HG03280 (cell line): ENCODE data around the gene PLS3.
A peak's percentile ranks its signal among the peaks of the same experiment; 100 is the strongest.
"Not testable (repeated sequence)": the region's sequence is repeated elsewhere in the genome, so short reads cannot be mapped to it uniquely, and the experiment has no call there.

Experiments
- ATAC-seq: cut with Tn5 transposase; IDR thresholded peaks from one replicate; pipeline ENCODE4 v1.9.1; 2021; ENCODE audit warnings: mild to moderate bottlenecking, moderate library complexity; ENCODE audit not compliant: unreplicated experiment

Gene PLS3

DNA sequence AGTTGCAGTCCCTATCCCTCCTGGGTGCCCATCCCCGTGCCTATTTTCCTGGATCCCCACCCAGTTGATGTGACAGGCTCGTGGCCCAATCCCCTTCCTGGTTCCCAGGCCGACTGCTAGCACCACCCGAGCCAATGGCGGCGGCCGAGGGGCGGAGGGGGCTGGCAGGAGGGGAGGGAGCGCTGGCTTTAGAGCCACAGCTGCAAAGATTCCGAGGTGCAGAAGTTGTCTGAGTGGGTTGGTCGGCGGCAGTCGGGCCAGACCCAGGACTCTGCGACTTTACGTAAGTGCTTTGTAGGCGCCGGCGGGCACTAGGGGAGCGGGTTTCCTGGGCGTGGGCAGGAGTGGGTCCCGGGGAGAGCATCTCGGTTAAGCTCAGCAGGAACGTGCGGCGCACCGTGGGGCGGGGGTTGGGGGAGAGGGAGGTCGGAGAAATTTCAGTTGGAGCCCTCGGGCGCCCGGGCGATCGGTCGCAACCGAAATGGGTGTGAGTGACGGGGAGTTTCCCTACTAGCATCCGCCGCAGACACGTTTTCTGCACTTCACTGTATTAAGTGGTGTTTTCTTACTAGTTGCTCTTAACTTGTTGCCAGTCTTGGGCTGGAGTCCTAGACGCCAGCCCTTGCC lies at the start of gene PLS3:
TSS of gene PLS3 (plus strand) at position 197 of the 627 bp plus-strand sequence. CDS start 49,077 bp downstream, outside the sequence.
- ATAC-seq, result peak; percentile 63

- ATAC-seq, result no peak
Measured at GRCh38 chrX:115518113-115518512, 42.9 kb upstream of the PLS3 start.

GRCh38 chrX:115521741-115522140 lies 39.2 kb upstream of the PLS3 start:
- ATAC-seq, result no peak

GRCh38 chrX:115522952-115523351 lies 38.0 kb upstream of the PLS3 start:
- no peak for ATAC-seq

- no peak for ATAC-seq
Measured at GRCh38 chrX:115525486-115525885, 35.5 kb upstream of the PLS3 start.

DNA sequence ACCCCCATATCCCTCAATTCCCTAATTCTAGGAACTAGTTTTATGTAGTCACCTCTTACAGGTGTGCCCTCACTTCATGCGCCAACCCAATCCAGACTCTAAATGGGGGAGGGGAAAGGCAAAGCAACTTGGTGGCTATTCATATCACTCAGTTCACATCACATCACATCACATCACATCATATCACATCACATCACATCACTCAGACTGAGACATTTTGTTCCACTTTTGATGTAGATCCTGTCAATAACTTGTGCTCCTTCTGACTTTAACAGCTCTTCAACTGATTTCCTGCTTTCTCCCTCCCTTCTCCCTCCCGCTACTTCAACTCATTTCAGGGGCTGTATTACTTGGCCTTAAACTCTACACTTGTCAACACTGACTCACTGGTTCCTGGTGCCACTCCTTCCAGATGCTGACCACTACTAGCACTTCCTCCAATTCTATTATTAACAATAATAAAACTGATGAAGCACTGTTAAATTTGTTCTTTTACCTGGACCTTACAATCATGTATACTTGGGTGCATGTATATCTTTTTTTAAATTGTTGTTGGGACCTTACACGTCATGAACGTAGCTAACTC lies 29.1 kb upstream of the PLS3 start:
- ATAC-seq, result no peak

GRCh38 chrX:115533485-115533884 lies 27.5 kb upstream of the PLS3 start:
- no peak for ATAC-seq

- no peak for ATAC-seq
Measured at GRCh38 chrX:115534383-115534782, 26.6 kb upstream of the PLS3 start.

DNA sequence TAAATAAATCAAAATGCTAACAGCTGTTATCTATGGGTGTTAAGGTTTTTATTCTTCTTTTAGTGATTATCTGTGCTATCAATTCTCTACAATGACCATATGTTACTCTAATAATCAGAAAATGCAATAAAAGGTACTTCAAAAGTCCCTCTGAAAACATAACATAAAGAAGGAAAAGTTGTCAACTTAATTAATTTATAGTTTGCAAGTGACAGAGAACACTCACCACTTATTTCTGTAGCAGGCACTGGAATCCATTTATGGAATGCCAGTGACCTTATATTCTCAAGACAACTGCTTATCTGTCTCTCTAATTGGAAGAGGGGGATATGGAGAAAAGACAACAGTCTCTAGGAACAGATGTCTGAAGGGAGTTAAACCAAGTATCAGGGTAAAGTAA lies 25.6 kb upstream of the PLS3 start:
- no peak for ATAC-seq

GRCh38 chrX:115535844-115536243 lies 25.1 kb upstream of the PLS3 start:
- ATAC-seq, result no peak

GRCh38 chrX:115539841-115540240 lies 21.1 kb upstream of the PLS3 start:
- no peak for ATAC-seq

DNA sequence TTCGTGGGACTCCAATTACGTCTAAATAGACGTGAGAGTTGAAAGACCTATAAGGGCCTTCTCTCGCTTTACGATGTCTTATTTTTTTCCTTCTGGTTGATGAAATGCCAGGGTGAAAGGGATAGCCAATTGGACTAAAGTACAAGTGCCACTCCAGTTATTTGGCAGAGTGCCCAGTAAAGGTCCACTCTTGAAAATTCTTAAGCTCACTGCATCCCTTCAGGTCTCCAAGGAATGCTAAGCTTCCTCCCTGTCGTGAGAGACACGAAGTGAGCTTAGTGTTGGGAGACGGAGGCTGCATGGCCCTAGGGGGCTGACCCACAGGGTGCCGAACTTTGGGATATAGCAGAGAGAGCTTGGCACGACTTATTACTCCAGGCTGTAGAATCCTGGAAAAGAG lies 19.9 kb upstream of the PLS3 start:
- not testable (repeated sequence) for ATAC-seq

DNA sequence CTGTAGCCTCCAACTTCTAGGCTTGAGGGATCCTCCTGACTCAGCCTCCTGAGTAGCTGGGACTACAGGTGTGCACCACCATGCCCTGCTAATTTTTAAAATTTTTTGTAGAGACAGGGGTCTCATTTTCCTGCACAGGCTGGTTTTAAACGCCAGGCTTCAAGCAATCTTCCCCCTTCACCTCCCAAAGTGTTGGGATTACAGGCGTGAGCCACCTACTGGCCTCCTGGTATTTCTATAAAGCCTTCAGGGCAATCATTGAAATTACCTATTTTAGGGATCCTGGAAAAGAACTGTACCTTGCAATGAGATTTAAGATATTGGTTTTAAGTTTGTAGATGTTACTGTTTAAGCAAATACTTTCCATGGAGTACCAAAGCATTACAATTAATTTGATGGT lies 13.5 kb upstream of the PLS3 start:
- ATAC-seq, result no peak

GRCh38 chrX:115549008-115549407 lies 12.0 kb upstream of the PLS3 start:
- ATAC-seq, result no peak

- ATAC-seq, result no peak
Measured at GRCh38 chrX:115553171-115553570, 7.8 kb upstream of the PLS3 start.

- no peak for ATAC-seq
Measured at GRCh38 chrX:115559672-115560071, 1.3 kb upstream of the PLS3 start.

GRCh38 chrX:115560211-115560977 lies 580 bp upstream of the PLS3 start:
- no peak for ATAC-seq

DNA sequence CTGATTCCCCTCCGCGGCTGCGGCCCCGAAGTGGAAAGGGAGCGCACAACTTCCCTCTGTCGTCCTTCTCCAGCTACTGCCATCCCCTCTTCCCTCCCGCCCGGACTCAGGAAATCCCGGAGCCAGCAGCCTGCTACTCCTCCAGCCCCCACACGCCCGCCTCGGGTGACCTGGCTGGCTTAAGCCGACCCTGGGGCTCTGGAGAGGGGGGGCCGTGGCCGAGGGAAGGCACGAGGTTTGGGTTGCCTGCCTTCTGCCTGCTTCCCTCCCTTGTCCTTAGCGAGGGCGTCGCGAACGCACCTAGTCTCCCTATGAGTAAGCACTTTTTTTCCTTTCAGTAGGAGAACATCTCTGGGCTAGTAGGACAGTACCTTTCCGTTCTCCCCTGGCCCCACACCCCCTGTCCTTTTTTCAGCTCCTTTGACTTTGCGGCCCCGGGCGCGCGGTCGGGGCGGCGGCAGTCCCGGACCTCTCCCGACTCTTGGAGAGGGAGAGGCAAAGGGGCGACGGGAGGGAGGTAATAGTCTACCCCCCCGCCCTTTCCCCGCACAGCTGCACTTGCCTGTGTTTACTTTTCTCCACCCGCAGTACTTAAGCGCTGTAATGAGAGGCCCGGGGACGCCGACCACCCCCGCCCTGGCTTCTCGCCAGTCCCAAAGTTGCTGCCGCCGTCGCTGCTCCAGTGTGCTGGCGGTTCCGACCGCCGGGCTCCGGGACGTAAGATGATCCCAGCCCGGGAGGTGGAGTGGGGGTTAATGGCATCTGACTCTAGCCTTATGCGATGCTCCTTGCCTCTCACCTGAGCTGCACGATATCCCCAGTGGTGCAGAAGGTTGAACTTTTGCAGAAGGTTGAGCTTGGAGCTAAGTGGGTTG lies 868 bp downstream of the PLS3 start:
- peak; percentile 23 for ATAC-seq

GRCh38 chrX:115562480-115562847 lies 1.5 kb downstream of the PLS3 start:
- ATAC-seq, result no peak

DNA sequence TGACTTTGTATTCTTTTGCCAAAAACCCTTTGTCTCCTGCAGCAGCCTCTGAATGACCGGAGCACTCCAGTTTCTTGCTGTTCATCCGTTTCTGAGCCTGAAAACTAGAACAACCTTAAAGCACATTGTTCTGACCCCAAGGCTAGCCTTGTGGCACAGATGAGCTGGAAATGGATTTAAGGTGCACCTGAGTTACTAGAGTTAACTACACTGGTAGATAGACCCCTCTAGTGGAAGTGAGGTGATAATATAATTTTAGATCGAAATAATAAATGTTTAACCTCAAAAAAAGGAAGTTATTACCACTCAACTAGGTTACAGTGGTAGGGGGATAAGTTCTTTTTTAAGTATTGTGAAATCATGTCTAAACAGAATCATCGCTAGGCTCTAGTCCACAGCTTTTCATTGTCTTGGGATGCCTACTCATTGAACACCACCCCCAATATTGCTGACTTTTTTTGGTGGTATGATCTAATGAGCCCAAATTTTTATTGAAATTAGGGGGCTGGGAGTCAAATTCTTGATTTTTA lies 2.7 kb downstream of the PLS3 start:
- no peak for ATAC-seq

DNA sequence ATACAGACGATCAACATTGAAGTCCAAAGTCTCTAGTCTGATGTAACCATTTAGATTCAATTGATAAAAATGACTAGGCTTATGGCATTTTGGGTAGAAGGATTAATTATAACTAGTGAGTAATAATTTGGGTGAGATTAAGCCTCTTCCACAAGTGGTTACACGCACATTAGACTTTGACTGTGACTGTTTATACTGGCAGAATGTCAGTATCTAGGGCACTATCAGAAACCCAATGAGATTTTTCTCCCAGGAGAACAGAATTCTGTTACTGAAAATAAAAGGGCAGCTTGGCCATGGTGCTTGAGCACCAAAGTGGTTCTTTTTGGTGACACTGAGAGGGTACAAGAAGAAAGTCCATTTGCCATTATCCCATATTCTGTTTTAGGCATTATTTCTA lies 3.3 kb downstream of the PLS3 start:
- no peak for ATAC-seq
